B cell (primary cell): ENCODE data around the gene GOLGA6L2. TPM values are rescaled to one million over a fixed set of nuclear protein-coding genes. Genes with fewer than 3 reads are reported as not detected.

Experiments
- ATAC-seq: fragments of 200-7000 bp; cut with Tn5 transposase; one replicate; pipeline ENCODE4 v1.10.0; 2021; ENCODE audit warnings: low read depth, mild to moderate bottlenecking, moderate number of reproducible peaks, moderate library complexity
- CTCF ChIA-PET: fragments of 350-600 bp; sonication (Branson Sonifier 250); formaldehyde crosslinking; loops from one replicate; lab custom pipeline; 2021; ENCODE audit warnings: antibody characterized with exemption, inconsistent platforms; lab: Charles Lee
- POLR2A ChIA-PET: fragments of 350-600 bp; sonication (Branson Sonifier 250); formaldehyde crosslinking; loops from one replicate; lab custom pipeline; 2021; ENCODE audit warnings: antibody characterized with exemption; lab: Charles Lee
- DNase-seq: peaks from one replicate; pipeline ENCODE4 v3.0.0; 2013
- H2AFZ ChIP-seq: 2 replicates; pipeline ENCODE4 v1.6.1; 2012; ENCODE audit warnings: mild to moderate bottlenecking, low read depth, low read length; ENCODE audit not compliant: insufficient read depth, poor library complexity, severe bottlenecking
- H3K27ac ChIP-seq, 2 donors: 1 replicate in 1 of 2; 2 replicates in 1 of 2; pipeline ENCODE4 v1.5.1; 2012 to 2013; ENCODE audit warnings: low read length in 2 of 2, mild to moderate bottlenecking in 2 of 2, moderate library complexity in 1 of 2
- H3K27me3 ChIP-seq, 4 experiments: fragments of 200-600 bp in 1 of 4; sonication (generic) in 1 of 4; replicated peaks in 1 of 4; 1 replicate in 2 of 4; 2 replicates in 2 of 4; pipeline versions ENCODE4 v1.6.1 to v1.7.0; 2013 to 2016; ENCODE audit warnings: low read length in 3 of 4, mild to moderate bottlenecking in 2 of 4, mixed read lengths in 1 of 4, moderate library complexity in 1 of 4; ENCODE audit not compliant: insufficient read depth in 4 of 4, control insufficient read depth in 3 of 4; ENCODE audit errors: control extremely low read depth in 1 of 4
- H3K36me3 ChIP-seq, 2 experiments: replicated peaks in 1 of 2; 1 replicate in 1 of 2; 2 replicates in 1 of 2; pipeline versions ENCODE4 v1.6.1 to v1.7.1; 2013; ENCODE audit warnings: low read length in 1 of 2; ENCODE audit not compliant: insufficient read depth in 2 of 2, control insufficient read depth in 1 of 2; ENCODE audit errors: control extremely low read depth in 1 of 2, extremely low read depth in 1 of 2
- H3K4me1 ChIP-seq, 2 donors: fragments of 200-600 bp in 1 of 2; sonication (generic) in 1 of 2; 1 replicate in 1 of 2; 2 replicates in 1 of 2; pipeline versions ENCODE4 v1.5.1 to v1.6.1; 2013 to 2017; ENCODE audit warnings: low read length in 2 of 2; ENCODE audit not compliant: control insufficient read depth in 2 of 2, insufficient read depth in 2 of 2
- H3K4me2 ChIP-seq: replicated peaks from 2 replicates; pipeline ENCODE3; 2012; ENCODE audit warnings: mild to moderate bottlenecking, low read depth, low read length; ENCODE audit not compliant: poor library complexity, severe bottlenecking
- H3K4me3 ChIP-seq, 5 experiments: fragments of 200-600 bp in 1 of 5; sonication (generic) in 1 of 5; 1 replicate in 3 of 5; 2 replicates in 2 of 5; pipeline versions ENCODE4 v1.5.1 to v1.7.0; 2011 to 2016; ENCODE audit warnings: low read length in 4 of 5, mild to moderate bottlenecking in 4 of 5, low read depth in 2 of 5, control low read depth in 1 of 5, moderate library complexity in 1 of 5; ENCODE audit not compliant: insufficient read depth in 1 of 5; ENCODE audit errors: control extremely low read depth in 1 of 5, extremely low read depth in 1 of 5
- H3K79me2 ChIP-seq: fragments of 200-600 bp; sonication (generic); one replicate; pipeline ENCODE4 v1.6.0; 2016; ENCODE audit warnings: low read length; ENCODE audit not compliant: control insufficient read depth, insufficient read depth
- H3K9ac ChIP-seq: fragments of 200-600 bp; sonication (generic); 2 replicates; pipeline ENCODE4 v1.6.1; 2017; ENCODE audit warnings: mild to moderate bottlenecking, low read length, moderate library complexity
- H3K9me3 ChIP-seq, 3 donors: one replicate each; pipeline versions ENCODE4 v1.6.1 to v1.7.1; 2013; ENCODE audit warnings: low read length in 2 of 3; ENCODE audit not compliant: control insufficient read depth in 2 of 3, insufficient read depth in 1 of 3; ENCODE audit errors: control extremely low read depth in 1 of 3
- H4K20me1 ChIP-seq: 2 replicates; pipeline ENCODE4 v1.6.0; 2012; ENCODE audit warnings: mild to moderate bottlenecking, low read length; ENCODE audit not compliant: insufficient read depth, control insufficient read depth, poor library complexity, severe bottlenecking
- H3K27ac Mint-ChIP-seq: one replicate; pipeline ENCODE4 v1.8.0; 2021; ENCODE audit warnings: mixed read lengths
- H3K27me3 Mint-ChIP-seq: one replicate; pipeline ENCODE4 v1.8.0; 2021; ENCODE audit warnings: mixed read lengths
- H3K4me1 Mint-ChIP-seq: one replicate; pipeline ENCODE4 v1.8.0; 2021; ENCODE audit warnings: mixed read lengths
- H3K4me3 Mint-ChIP-seq: one replicate; pipeline ENCODE4 v1.8.0; 2021; ENCODE audit warnings: mixed read lengths
- H3K9me3 Mint-ChIP-seq: one replicate; pipeline ENCODE4 v1.8.0; 2022; ENCODE audit warnings: mixed read lengths; ENCODE audit not compliant: insufficient read depth
- CTCF ChIP-seq: fragments of 200-600 bp; IDR thresholded peaks from one replicate; pipeline ENCODE4 v1.8.0; 2022; ENCODE audit warnings: antibody characterized with exemption, mild to moderate bottlenecking
- EZH2 ChIP-seq: IDR thresholded peaks from 2 replicates; pipeline ENCODE4 v1.6.1; 2012; ENCODE audit warnings: borderline replicate concordance, low read depth, mild to moderate bottlenecking, moderate library complexity, low read length; ENCODE audit not compliant: insufficient read depth, poor library complexity, severe bottlenecking
- WGBS: methylation state at CpG from one replicate; pipeline ENCODE4 v1.1.5; 2013; ENCODE audit warnings: missing lambda C conversion rate; ENCODE audit not compliant: insufficient coverage; 5-methylcytosine and 5-hydroxymethylcytosine counted together
- intact Hi-C: fragments of 100-400 bp; cut with micrococcal nuclease; formaldehyde crosslinking; loops from one replicate; pipeline ENCODE4 v1.10.0; 2022
- polyA plus RNA-seq: library from polyadenylated mRNA; depleted of rRNA; stranded (reverse); fragments of >200 nt; gene quantifications from 2 replicates; pipeline ENCODE4 v1.2.3, GENCODE V29; 2012
- total RNA-seq, 2 donors: library from RNA; stranded (reverse); fragments of 120-200 nt in 1 of 2; gene quantifications; 1 replicate in 1 of 2; 2 replicates in 1 of 2; pipeline versions ENCODE4 v1.2.3 to v1.2.4, GENCODE V29; 2013 to 2022

GOLGA6L2 gene
- total and polyA plus RNA-seq, 2 donors (not counting 1 experiment from before 2014, with no cell fraction given) = not detected

- DNase-seq (no peak), ATAC-seq (no peak)
- Histone ChIP-seq H3K4me2 (no peak overlapping the region), H3K9ac (no peak overlapping the region), H3K27ac (no peak overlapping the region), H3K79me2 (no peaks in the 10 kb centered on the region), H2AFZ (no peak overlapping the region), H4K20me1 (no peaks in the 10 kb centered on the region), H3K4me1 (no peaks in the 10 kb centered on the region), H3K27me3 (no peaks in the 10 kb centered on the region), H3K36me3 (no peaks in the 10 kb centered on the region), H3K9me3 (no peaks in the 10 kb centered on the region), H3K4me3 (no peak overlapping the region)
- ChIA-PET CTCF (no interaction called here), POLR2A (no interaction called here)
- TF ChIP-seq CTCF = no peak
- H3K4me3 Mint-ChIP-seq = no peak overlapping the region
- WGBS = 79% methylated on average over 4 of the region's 5 CpGs
- H3K9me3 Mint-ChIP-seq = peaks cover 2% of the 10 kb centered on the region
- H3K27ac Mint-ChIP-seq = no peak overlapping the region
- intact Hi-C loops = no loop called here
- H3K27me3 Mint-ChIP-seq = no peaks in the 10 kb centered on the region
- no peaks in the 10 kb centered on the region for H3K4me1 Mint-ChIP-seq
Measured at GRCh38 chr15:23402544-23402943, 44.5 kb downstream of the GOLGA6L2 start.

GRCh38 chr15:23402140-23402539, 44.9 kb downstream of the GOLGA6L2 start:
- no peak for DNase-seq
- no peak overlapping the region for H2AFZ ChIP-seq
- no peak overlapping the region for H3K4me2 ChIP-seq
- ATAC-seq = no peak
- H3K9ac ChIP-seq = no peak overlapping the region
- no peaks in the 10 kb centered on the region for H3K79me2 ChIP-seq
- Mint-ChIP-seq H3K4me3 (no peak overlapping the region), H3K9me3 (peaks cover 2% of the 10 kb centered on the region), H3K27me3 (no peaks in the 10 kb centered on the region), H3K27ac (no peak overlapping the region), H3K4me1 (no peaks in the 10 kb centered on the region)
- POLR2A ChIA-PET = no interaction called here
- H3K4me3 ChIP-seq = no peak overlapping the region
- WGBS = 84% methylated on average over 2 of the region's 2 CpGs
- no peaks in the 10 kb centered on the region for H3K27me3 ChIP-seq
- H3K36me3 ChIP-seq = no peaks in the 10 kb centered on the region
- H3K9me3 ChIP-seq = no peaks in the 10 kb centered on the region
- no peak for TF ChIP-seq CTCF
- no peak for TF ChIP-seq EZH2
- H4K20me1 ChIP-seq = no peaks in the 10 kb centered on the region
- no peaks in the 10 kb centered on the region for H3K4me1 ChIP-seq
- H3K27ac ChIP-seq = no peak overlapping the region
- intact Hi-C loops = no loop called here
- CTCF ChIA-PET = no interaction called here
